Measurements from ENCODE around the gene RTN4R. TPM values are rescaled to one million over a fixed set of nuclear protein-coding genes. Genes with fewer than 3 reads are reported as not detected.

Gene RTN4R
- total RNA-seq, 1 donor from 2014 or later = 18.6 TPM

GRCh38 chr22:20298110-20298802 is 30.1 kb upstream of the RTN4R start:
- TF ChIP-seq CTCF (conservative IDR thresholded peaks at IDR 0.05; ENCODE audit: low read depth, low read length) = no peak
- no peak for DNase-seq (ENCODE audit: low read depth)
- no peak overlapping the region for H3K4me3 ChIP-seq (ENCODE audit: low read depth, low read length)

- no peak overlapping the region for H3K4me3 ChIP-seq (ENCODE audit: low read depth, low read length)
- no peak for DNase-seq (ENCODE audit: low read depth)
- no peak for TF ChIP-seq CTCF (conservative IDR thresholded peaks at IDR 0.05; ENCODE audit: low read depth, low read length)
Observed at GRCh38 chr22:20297414-20298109, 29.4 kb upstream of the RTN4R start.

DNA sequence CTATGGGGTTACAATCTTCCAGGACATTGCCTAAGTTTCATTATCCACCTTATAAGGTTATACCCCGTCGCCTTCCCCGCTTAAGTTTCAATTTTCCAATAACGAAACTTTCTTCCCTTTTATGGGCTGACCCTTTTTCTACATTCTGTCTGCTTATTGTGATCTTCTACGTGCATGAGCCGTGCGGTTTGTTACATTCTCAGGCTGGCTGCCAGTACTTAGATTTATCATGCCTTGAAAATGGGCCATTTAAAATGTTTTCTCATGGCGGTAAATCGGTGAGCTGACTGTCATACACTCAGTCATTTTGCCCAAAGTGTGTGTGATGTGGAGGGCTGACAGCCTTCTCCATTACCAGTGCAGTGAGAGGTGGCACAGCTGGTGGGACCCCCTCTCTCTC is 28.5 kb upstream of the RTN4R start:
- no peak overlapping the region for H3K4me3 ChIP-seq (ENCODE audit: low read depth, low read length)
- TF ChIP-seq CTCF (conservative IDR thresholded peaks at IDR 0.05; ENCODE audit: low read depth, low read length) = no peak
- DNase-seq (ENCODE audit: low read depth) = no peak

GRCh38 chr22:20295262-20296064 is 27.3 kb upstream of the RTN4R start:
- DNase-seq (ENCODE audit: low read depth) = no peak
- TF ChIP-seq CTCF (conservative IDR thresholded peaks at IDR 0.05; ENCODE audit: low read depth, low read length) = no peak
- no peak overlapping the region for H3K4me3 ChIP-seq (ENCODE audit: low read depth, low read length)

- TF ChIP-seq CTCF (conservative IDR thresholded peaks at IDR 0.05; ENCODE audit: low read depth, low read length) = no peak
- DNase-seq (ENCODE audit: low read depth) = no peak
- no peak overlapping the region for H3K4me3 ChIP-seq (ENCODE audit: low read depth, low read length)
Observed at GRCh38 chr22:20292673-20293232, 24.6 kb upstream of the RTN4R start.

DNA sequence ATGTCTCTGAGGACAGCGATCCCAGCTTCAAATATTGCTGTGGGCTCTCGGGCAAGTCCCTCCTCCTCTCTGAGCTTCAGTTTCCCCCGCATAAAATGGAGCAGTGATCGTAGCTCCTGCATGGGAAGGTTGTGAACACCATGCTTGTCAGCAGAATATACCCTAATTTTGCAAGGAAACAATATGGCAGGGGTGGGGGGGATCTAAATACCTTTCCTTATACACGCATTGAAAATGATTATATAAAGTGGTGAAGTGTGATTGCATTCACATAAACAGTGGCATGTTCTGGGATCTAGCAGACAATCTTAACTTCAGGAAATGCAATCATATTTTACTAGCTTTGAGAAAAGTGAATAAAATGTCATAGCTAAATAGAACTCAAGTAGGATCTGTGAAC is 24.0 kb upstream of the RTN4R start:
- H3K4me3 ChIP-seq (ENCODE audit: low read depth, low read length) = no peak overlapping the region
- no peak for DNase-seq (ENCODE audit: low read depth)
- TF ChIP-seq CTCF (conservative IDR thresholded peaks at IDR 0.05; ENCODE audit: low read depth, low read length) = no peak
